NOMO-1 treated with DMSO at 0.1 percent for 48 hours (cell line): Measurements from ENCODE around the gene PTPRH.
A peak's percentile ranks its signal among the peaks of the same experiment; 100 is the strongest.

Experiments used
- DNase-seq: peaks from one replicate; lab custom pipeline; 2025; ENCODE audit not compliant: unreplicated experiment; lab: John Stamatoyannopoulos, UW

The PTPRH gene

DNA sequence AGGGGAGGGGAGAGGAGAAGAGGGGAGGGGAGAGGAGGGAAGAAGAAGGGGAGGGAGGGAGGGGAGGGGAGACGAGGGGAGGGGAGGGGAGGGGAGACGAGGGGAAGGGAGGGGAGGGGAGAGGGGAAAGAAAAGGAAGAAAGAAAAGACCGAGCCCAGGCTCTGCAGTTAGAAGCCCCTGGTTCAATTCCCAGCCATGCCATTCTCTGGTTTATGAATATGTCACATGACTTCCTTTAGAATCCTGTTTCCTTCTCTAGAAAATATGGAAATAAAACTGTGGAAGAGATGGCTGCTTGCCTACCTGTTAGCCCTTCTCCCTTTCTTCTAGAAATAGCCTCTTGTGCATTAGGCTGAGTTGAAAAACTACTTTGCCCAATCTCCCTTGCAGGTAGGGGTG, 74.6 kb downstream of the PTPRH start:
- no peak for DNase-seq

DNA sequence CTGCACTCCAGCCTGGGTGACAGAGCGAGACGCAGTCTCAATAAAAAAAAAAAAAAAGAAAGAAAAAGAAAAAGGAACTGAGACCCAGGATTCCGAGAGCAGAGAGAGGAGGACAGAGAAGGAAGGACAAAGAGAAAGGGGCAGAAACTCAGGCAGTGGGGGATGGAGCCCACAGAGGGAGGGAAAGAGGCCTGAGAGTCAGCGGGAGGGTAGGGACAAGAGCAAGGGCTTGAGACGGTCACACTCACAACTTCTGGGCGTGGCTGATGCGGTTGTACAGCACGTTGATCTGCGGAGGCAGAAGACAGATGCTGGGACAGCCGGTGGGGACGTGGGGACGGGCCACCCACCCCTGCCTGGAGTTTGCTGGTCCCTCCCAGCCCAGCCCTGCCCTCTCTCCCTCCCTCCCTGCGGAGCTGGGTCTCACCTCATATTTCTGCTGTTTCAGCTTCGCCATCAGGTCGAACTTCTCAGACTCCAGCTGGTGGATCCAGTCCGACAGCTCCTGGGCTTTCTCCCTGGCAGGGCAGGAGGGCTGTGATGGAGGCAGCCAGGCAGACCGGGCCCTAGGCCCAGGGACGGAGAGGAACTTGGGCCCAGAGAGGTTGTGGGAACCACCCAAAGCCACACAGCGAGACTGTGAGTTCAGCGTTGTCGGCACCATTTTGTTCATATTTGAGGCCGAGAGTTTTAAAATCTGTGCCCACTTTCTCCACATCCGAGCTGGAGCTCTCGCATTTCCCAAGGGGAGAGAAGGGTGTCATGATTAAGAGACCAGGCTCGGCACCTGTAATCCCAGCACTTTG, 75.5 kb downstream of the PTPRH start:
- peak; percentile 56 for DNase-seq

DNA sequence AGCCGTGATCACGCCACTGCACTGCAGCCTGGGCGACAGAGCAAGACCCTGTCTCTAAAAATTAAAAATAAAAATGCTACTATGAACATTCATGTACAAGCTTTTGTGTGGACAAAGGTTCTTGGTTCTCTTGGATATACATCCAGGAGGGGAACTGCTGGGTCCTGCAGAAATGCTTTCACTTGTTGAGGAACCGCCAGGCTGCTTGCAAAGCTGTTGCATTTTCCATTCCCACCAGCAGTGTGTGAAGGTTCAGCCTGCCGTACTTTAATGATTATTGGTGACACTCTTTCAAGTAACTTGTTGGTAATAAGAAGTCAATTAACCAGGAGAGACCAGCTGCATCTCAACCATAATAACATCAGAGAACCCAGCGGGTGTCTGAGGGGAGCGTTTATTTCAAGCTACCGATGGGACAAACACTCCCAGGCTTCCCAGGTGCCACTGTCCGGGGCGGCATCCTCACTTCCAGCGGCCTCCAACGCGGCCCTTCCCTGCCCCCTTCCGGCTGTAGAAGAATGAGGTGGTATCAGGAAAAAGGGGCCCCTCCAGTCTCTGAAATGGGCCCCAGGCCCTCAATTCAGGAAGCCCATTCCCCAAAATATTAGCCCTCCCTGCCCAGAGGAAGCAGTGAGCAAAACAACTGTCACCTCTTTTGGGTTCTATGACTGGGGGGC, 76.7 kb downstream of the PTPRH start:
- DNase-seq: no peak

GRCh38 chr19:55131421-55131820, 77.9 kb downstream of the PTPRH start:
- no peak for DNase-seq
